ENCODE data around the gene GSG1L. TPM values are rescaled to one million over a fixed set of nuclear protein-coding genes. Genes with fewer than 3 reads are reported as not detected.

GSG1L gene
- total RNA-seq, 4 donors from 2014 or later, result not detected

DNA sequence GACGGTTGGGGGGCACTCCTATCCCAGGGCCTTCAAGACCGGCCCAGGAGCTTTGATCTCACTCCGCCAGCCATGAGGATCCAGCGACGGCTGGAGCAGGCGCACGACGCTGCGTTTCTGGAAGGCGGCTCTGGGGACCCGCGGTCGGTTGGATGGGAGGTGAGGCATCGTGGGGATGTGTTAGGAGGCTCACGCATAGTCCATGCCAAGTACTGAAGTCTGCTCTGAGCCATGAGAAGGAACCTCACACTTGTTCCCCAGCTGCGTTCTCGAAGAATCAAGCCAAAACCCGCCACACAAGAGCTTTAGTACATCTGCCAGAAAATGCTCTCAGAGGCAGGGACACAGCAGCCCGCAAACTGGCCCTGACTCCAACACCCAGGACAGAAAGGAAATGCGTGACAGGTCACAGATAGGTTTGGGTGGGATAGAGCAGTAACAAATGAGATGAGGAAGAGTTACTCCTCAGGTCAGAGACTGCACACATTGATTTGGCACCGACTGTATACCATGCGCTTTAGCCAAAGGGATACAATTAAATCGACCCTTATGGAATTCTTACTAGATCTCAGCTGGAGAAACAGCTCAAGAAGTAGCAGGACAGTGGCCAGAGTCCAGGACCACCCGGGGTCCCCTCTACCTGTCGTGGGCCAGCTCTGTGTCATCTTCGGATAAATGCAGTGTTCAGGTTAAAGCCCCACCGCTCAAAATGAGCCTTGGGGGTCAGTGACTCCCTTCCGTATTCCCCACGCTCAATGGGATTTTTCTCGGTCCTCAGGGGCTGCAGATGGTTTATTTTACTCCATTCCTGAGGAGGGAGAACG, 6.7 kb upstream of the GSG1L start:
- TF ChIP-seq, protein P1, sequence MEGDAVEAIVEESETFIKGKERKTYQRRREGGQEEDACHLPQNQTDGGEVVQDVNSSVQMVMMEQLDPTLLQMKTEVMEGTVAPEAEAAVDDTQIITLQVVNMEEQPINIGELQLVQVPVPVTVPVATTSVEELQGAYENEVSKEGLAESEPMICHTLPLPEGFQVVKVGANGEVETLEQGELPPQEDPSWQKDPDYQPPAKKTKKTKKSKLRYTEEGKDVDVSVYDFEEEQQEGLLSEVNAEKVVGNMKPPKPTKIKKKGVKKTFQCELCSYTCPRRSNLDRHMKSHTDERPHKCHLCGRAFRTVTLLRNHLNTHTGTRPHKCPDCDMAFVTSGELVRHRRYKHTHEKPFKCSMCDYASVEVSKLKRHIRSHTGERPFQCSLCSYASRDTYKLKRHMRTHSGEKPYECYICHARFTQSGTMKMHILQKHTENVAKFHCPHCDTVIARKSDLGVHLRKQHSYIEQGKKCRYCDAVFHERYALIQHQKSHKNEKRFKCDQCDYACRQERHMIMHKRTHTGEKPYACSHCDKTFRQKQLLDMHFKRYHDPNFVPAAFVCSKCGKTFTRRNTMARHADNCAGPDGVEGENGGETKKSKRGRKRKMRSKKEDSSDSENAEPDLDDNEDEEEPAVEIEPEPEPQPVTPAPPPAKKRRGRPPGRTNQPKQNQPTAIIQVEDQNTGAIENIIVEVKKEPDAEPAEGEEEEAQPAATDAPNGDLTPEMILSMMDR (IDR thresholded peaks at IDR 0.05; ENCODE audit: low read depth), result no peak

DNA sequence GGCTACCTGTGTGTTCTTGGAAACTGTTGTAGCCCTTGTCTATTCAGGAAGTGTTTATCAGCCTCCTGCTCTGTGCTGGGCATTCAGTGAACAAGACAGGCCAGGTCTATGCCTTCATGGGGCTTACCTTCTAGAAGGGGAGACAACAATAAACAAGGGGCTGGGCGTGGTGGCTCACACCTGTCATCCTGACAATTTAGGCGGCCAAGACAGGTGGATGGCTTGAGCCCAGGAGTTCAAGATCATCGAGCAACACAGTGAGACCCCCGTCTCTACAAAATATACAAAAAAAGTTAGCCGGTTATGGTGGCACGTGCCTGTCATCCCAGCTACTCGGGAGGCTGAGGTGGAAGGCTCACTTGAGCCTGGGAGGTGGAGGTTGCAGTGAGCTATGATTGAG, 5.5 kb upstream of the GSG1L start:
- TF ChIP-seq, protein P1 (IDR thresholded peaks at IDR 0.05; ENCODE audit: low read depth), result no peak

DNA sequence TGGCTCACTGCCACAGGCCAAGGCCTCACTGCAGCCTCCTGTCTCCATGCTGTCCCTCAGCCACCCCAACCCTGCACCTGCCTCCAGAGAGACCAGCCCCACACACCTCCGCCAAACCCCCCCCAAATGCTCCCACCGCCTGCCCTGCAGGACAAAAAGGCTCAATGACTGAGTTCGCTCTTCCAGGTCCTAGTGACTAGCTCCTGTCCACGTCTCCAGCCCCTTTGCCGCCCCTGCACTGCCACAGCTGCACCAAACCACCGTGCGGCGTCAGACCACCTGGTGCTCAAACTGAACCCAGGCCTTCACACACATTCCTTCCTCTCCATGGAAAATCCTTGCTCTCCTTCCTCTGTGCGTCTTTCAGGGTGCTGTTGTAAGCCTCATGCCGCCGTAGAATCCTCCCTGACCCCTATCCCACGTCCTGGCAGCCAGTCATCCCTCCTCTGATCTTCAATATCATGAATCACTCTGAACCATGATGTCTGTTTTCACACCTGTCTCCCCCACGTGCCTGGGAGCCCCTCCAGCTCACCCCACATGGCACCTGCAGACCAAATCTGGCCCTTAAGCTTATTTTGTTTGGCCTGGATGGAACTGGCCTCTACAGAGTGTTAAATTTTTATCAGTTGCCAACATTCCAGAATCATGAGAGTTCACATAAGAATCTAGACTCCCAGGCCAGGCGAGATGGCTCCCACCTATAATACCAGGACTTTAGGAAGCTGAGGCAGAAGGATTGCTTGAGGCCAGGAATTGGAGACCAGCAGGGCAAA, 4.3 kb upstream of the GSG1L start:
- TF ChIP-seq, protein P1 (IDR thresholded peaks at IDR 0.05; ENCODE audit: low read depth), result no peak

DNA sequence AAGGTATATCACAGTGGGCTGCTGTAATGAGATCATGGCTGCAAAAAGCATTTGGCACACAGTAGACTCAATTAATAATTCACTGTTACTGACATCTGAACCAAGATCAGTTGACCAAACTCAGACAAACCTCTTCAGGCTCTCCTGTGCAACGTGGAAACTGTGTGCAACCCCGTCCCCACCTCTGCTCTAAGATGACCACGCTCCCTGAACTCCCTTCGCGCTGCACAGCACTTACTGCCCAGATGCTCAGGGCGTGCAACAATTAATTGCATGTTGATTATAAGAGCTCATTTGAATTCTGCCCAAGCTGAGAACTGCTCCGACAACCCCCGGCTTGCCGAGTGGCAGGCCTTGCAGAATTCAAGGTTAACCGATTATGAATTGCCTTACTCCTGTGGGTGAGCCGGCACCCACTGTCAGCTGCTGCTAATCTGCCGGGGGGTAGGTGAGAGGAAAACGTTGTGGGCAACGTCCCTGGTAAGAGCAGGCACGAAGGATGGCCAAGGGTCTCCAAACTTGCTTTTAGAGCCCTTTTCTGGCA, 1.3 kb upstream of the GSG1L start:
- TF ChIP-seq, protein P1 (IDR thresholded peaks at IDR 0.05; ENCODE audit: low read depth), result no peak

DNA sequence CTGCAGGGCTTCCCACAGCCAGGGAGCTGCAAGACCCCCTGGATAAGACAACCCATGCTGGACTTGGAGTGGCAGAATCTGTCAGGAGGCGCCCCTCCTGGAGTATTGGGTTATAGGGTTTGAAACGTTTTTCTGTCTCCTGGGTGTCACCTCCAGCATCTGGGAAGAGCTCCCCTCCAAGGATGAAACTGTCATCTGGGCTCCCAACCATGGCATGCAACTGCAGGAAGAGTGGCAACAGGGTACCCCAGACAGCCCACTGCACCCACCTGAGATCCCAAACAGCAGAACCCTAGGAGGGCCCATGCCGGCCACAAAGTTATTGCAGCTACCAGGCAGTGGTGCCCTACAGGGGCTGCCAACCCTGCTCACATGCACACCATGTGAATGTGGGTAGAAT, 636 bp upstream of the GSG1L start:
- TF ChIP-seq, protein P1 (IDR thresholded peaks at IDR 0.05; ENCODE audit: low read depth), result no peak

DNA sequence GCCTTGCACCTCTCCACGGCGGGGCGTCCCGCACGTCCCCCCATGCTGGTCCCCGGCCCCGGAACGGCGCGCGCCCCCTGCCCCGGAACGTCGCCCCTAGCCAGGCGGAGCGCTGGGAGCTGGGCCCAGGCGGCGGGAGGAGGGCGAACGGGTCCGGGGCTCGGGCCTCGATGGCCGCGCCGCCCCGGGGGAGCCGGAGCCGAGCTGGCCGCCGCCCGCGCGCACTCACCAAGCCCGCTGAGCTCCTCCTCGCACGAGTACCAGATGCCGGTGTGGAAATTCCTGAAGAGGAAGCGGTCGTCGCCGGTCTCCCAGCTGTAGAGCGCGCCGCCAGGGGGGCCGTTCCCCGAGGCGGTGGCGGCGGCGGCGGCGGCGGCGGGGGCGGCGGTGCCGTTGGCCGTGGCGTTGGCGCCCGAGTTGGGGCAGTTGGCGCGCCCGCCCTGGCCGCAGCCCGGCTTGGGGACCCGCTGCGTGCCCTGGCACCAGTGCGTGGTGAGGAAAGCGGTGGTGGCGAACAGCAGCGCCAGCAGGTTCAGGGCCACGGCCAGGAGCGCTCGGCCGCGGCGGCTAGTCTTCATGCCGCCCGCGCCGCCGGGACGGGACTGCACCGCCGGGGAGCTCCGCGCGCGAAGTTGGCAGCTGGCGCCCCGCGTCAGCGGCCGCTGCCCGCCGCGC, 530 bp downstream of the GSG1L start:
- TF ChIP-seq, protein P1 (IDR thresholded peaks at IDR 0.05; ENCODE audit: low read depth), result no peak
